NCI-H2196 (cell line): ENCODE data around the gene VPS8.
A peak's percentile ranks its signal among the peaks of the same experiment; 100 is the strongest.
"Not testable (repeated sequence)": the region's sequence is repeated elsewhere in the genome, so short reads cannot be mapped to it uniquely, and the experiment has no call there.

Experiments used
- DNase-seq: peaks from one replicate; lab custom pipeline; 2025; ENCODE audit not compliant: unreplicated experiment; lab: John Stamatoyannopoulos, UW

VPS8 gene

DNA sequence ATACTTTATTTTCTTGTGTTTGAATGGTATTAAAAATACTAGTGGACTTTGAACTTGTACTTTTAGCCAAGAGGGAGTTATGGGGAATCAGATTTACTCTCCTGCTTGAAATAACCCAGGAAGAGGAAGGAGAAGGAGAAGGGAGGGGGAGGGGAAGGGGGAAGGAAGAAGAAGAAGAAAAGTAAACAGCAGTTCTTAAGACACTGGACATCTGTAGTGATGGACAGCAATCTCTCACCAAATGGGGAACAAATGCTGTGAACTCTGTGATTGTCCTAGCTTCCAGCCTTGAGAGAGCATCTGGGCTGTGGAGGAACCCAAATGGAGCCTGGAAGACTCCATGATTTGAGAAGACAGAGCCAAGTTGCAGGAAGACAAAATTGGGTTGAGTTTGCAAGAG is 52.0 kb downstream of the VPS8 start:
- DNase-seq: no peak

- no peak for DNase-seq
These were observed 56.5 kb downstream of the VPS8 start for GRCh38 chr3:184868477-184868876.

DNA sequence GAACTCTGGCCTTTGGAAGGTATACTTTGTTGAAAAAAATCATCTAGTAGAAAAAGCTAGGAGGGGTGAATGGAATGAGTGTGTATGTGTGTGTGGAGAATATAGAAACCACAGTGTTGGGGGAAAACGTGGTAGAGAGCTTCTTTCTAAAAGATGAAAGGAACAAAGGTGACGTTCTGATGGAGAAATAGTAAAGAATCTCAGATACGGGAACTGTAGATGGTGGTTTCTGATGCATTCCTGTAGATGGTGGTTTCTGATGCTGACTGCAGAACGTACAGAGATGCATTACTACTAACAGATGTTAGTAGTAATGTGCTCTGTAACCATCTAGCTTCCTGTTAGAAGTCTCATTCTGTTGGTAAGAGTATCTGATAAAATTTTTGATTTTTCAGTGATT is 60.2 kb downstream of the VPS8 start:
- DNase-seq: no peak

DNA sequence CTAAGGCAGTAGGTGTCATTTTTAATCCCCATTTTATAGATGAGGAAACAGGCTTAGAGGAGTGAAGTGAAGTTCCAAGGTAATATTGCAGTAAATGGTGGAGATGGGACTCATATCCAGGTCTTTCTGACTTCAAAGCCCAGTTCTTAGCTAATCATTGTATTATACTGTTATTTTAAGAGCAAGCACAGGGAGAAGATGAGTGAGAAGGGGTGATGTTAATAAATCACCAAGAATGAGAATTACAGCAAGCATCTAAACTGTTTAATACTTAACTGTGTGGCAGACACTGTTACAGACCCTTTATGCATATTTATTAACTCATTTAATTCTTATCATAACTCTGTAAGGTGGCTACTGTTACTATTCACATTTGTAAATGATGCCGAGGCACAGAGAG is 61.2 kb downstream of the VPS8 start:
- DNase-seq: no peak

- DNase-seq: peak; percentile 62
These were observed 63.0 kb downstream of the VPS8 start for GRCh38 chr3:184874709-184875644.

- DNase-seq: no peak
These were observed 68.5 kb downstream of the VPS8 start for GRCh38 chr3:184880276-184881019.

- DNase-seq: no peak
These were observed 72.5 kb downstream of the VPS8 start for GRCh38 chr3:184884359-184885017.

DNA sequence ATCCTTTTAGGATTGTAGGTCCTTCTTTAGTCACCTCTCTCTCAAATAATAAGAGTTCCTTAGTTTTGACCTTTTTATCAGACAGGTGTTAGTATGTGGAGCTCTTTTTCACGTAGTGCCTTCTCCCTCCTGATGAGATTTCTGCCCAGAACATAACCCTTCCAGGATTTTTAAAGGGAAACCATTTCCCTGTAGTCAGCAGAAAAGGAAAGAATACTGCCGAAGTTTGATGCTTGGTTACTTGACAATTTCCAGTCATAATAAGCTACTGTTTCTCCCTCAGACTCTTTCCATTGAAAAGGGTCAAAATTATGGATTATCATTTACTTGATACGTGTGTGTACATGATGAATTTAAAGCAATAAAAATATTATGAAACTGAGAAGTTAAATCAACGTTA is 73.1 kb downstream of the VPS8 start:
- DNase-seq: no peak

DNA sequence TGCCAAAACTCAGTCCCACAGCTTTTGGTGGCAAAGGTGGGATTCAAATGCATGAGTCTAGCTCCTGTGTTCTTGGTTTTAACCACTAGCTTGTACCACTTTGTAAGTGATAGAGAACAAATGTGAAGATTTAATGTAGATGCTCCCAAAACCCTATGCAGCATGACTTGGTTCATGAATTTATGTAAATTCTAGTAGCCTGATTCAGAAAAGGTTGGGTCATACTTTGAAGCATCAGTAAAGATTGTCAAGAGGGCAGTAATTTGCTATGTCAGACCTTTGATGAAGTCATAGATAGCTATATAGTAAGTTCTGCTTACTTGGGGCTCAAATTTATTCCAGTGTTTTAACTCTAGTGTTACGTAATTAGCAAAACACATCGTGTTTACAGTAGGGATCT is 75.6 kb downstream of the VPS8 start:
- no peak for DNase-seq

GRCh38 chr3:184889312-184889904 is 77.4 kb downstream of the VPS8 start:
- no peak for DNase-seq

DNA sequence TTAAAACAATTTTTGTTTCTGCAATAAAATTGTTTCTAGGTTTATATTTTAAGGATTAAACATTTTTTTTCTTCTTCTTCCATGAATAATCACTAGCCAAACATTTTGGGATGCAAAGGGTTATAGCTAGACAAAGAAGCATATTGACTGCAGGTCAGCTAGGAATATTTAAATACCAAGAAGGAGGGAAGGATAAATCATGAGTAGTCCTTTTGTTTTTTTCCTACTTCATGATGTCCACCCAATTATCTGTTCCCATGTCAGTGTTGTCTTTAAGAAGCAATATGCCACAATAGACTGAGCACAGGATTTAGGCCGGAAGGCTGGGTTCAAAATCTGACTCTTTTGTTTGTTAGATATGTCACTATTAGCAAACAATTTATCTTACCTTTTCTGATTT is 82.1 kb downstream of the VPS8 start:
- no peak for DNase-seq

DNA sequence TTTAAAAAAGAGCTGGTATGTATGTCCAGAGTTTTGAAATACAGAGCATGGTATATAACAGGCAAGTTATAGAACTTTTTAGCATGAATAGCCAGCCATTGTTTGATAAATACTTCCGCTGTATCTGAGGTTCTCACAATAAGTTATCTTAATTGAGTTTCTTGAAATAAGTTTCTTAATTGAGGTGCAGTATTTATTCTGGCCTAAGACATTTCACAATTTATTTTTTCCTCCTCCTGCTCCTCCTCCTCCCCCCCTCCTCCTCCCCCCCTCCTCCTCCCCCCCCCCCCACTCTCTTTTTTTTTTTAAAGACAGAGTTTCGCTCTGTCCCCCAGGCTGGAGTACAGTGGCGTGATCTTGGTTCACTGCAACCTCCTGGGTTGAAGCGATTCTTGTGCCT is 83.4 kb downstream of the VPS8 start:
- no peak for DNase-seq

GRCh38 chr3:184896336-184896735 is 84.4 kb downstream of the VPS8 start:
- no peak for DNase-seq

GRCh38 chr3:184899953-184900595 is 88.1 kb downstream of the VPS8 start:
- no peak for DNase-seq

GRCh38 chr3:184907031-184907430 is 95.1 kb downstream of the VPS8 start:
- not testable (repeated sequence) for DNase-seq

- no peak for DNase-seq
These were observed 96.0 kb downstream of the VPS8 start for GRCh38 chr3:184907681-184908649.

- no peak for DNase-seq
These were observed 96.9 kb downstream of the VPS8 start for GRCh38 chr3:184908859-184909258.

- no peak for DNase-seq
These were observed 98.7 kb downstream of the VPS8 start for GRCh38 chr3:184910664-184911063.

DNA sequence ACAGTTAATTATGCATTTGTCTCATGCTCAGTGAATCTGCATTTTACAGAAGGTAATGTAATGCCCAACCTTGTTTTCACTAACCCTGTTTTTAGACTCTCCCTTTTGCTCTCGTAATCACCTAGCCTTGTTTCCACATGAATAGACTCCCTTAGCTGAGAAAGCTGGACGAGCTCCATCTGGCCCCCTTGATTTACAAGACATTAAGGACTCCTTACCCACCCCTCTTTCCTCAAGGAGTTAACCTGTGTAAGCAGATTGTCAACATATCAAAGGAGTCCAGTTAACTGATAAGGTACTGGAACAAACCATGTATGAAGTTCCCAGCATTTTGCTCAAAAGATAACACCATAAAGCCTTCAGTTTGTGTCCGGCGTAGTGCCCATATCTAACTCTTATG is 99.6 kb downstream of the VPS8 start:
- DNase-seq: no peak

DNA sequence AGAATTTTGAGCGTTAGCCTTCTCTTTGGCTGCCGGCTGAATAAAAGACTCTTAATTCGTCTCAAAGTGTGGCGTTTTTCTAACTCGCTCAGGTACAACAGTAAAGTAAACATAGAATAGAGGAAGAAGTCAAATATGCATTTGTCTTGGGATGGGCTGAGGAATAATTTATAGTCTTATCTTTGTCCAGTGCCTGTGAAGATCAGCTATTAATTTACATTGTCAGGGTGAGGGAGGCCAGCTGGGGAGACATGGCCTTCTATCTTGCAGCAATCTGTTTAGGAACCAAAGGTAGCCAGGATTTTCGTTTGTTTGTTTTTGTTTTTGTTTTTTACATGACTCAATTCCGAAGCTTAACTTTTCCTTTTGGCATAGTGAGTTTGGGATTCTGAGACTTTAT is 100.2 kb downstream of the VPS8 start:
- DNase-seq: no peak
